Measurements from ENCODE around the gene NDUFAF2. TPM values are rescaled to one million over a fixed set of nuclear protein-coding genes. Genes with fewer than 3 reads are reported as not detected.
A peak's percentile ranks its signal among the peaks of the same experiment; 100 is the strongest.

NDUFAF2 gene
- total and polyA plus RNA-seq, 2 of the 13 experiments (the other 11 are each of a cell fraction or from before 2014, with no cell fraction given) = 34.0 to 78.4 TPM

DNA sequence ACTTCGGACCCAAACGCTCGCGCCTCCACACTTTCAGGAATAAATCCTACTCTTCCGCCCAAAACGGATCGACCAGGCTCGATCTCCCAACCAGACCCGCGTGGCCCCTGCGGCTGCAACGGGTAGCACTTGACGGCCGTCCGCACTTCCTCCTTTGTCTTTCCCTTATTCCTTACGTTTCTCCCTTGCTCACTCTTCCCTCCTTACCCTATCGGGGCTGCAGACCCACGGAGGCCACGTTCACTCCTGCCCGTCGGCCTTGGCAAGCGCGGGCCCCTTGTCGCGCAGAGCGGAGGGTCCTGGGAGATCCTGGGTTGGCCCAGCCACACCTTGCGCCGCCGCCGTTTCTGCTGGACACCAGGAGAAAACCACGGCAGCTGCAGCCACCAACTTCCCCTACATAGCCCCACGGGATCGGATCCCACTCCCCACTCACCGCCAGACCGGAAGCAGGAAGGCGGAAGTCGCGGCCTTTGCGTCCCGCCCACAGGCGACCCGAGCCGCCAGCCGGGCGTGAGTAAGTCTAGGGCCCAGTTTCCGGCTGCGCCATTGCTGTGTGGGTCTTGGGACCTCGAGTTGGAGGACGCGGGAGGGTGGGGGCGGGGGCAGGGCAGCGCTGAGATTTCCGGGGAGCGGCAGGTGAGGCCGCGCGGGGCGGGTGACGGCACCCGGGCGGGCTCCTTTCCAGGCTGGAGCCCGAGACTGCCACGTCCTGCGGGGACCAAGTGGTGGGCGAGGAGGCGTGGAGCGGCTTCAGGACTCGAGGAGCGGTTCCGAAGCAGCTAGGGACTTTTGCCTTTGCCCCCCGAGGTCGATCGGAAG, 217.2 kb downstream of the NDUFAF2 start, which contains the start of gene SMIM15 (continued):
- peak; percentile 85 for TF ChIP-seq THAP9 (CRISPR knock-in tag; IDR thresholded peaks at IDR 0.05; ENCODE audit: borderline replicate concordance)
- no peak for TF ChIP-seq LBX2 (CRISPR knock-in tag; IDR thresholded peaks at IDR 0.05; ENCODE audit: borderline replicate concordance)
- TF ChIP-seq ZNF24 (IDR thresholded peaks at IDR 0.05) = no peak
- TF ChIP-seq PRDM10 (CRISPR knock-in tag; IDR thresholded peaks at IDR 0.05; ENCODE audit: low read depth) = no peak; the same call in 1 of the 2 replicates
- no peak for TF ChIP-seq RARG (CRISPR knock-in tag; IDR thresholded peaks at IDR 0.05; ENCODE audit: low read depth)
- TF ChIP-seq PITX1 (CRISPR knock-in tag; IDR thresholded peaks at IDR 0.05) = peak; percentile 80
- peak; percentile 53; the same call in 1 of the 2 replicates for TF ChIP-seq MEIS1 (CRISPR knock-in tag; IDR thresholded peaks at IDR 0.05; ENCODE audit: borderline replicate concordance)
- no peak; the same call in 1 of the 2 replicates for TF ChIP-seq MTA3 (CRISPR knock-in tag; IDR thresholded peaks at IDR 0.05)
- peak; percentile 33; the same call in 1 of the 2 replicates for TF ChIP-seq ZBTB42 (CRISPR knock-in tag; IDR thresholded peaks at IDR 0.05)
- peak; percentile 42; the same call in 1 of the 2 replicates for TF ChIP-seq HNF4A (CRISPR knock-in tag; IDR thresholded peaks at IDR 0.05)
- no peak for TF ChIP-seq ZNF124 (CRISPR knock-in tag; IDR thresholded peaks at IDR 0.05)
- TF ChIP-seq ZNF530 (CRISPR knock-in tag; IDR thresholded peaks at IDR 0.05; ENCODE audit: low read depth) = no peak
- no peak; the same call in 1 of the 2 replicates for TF ChIP-seq KDM3A (CRISPR knock-in tag; IDR thresholded peaks at IDR 0.05; ENCODE audit: low read depth)
- no peak for TF ChIP-seq ZFAT (CRISPR knock-in tag; conservative IDR thresholded peaks at IDR 0.05)
- no peak for TF ChIP-seq SYNCRIP (IDR thresholded peaks at IDR 0.05; ENCODE audit: insufficient read depth, low read depth, low read length)
- TF ChIP-seq TRIM24 (CRISPR knock-in tag; IDR thresholded peaks at IDR 0.05) = no peak
- TF ChIP-seq ARID2 (CRISPR knock-in tag; IDR thresholded peaks at IDR 0.05; ENCODE audit: borderline replicate concordance) = no peak
- peak; percentile 91; the same call in 1 of the 2 replicates for TF ChIP-seq ZFP82 (CRISPR knock-in tag; IDR thresholded peaks at IDR 0.05; ENCODE audit: borderline replicate concordance)
- TF ChIP-seq ZFP62 (CRISPR knock-in tag; IDR thresholded peaks at IDR 0.05) = no peak
- TF ChIP-seq, protein P1, sequence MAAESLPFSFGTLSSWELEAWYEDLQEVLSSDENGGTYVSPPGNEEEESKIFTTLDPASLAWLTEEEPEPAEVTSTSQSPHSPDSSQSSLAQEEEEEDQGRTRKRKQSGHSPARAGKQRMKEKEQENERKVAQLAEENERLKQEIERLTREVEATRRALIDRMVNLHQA (CRISPR knock-in tag; IDR thresholded peaks at IDR 0.05) = no peak; the same call in 1 of the 2 replicates
- TF ChIP-seq NCOR1 (IDR thresholded peaks at IDR 0.05; ENCODE audit: borderline replicate concordance, low read length) = no peak
- peak; percentile 75 for TF ChIP-seq CBFB (CRISPR knock-in tag; IDR thresholded peaks at IDR 0.05)
- TF ChIP-seq ZSCAN21 (CRISPR knock-in tag; IDR thresholded peaks at IDR 0.05; ENCODE audit: borderline replicate concordance) = peak; percentile 73; the same call in 1 of the 2 replicates
